M059J (cell line): ENCODE data around the gene PPFIA2. TPM values are rescaled to one million over a fixed set of nuclear protein-coding genes. Genes with fewer than 3 reads are reported as not detected.
A peak's percentile ranks its signal among the peaks of the same experiment; 100 is the strongest.
"Not testable (repeated sequence)": the region's sequence is repeated elsewhere in the genome, so short reads cannot be mapped to it uniquely, and the experiment has no call there.

ENCODE experiments used
- DNase-seq: peaks from one replicate; pipeline ENCODE4 v3.0.0-alpha.2; 2012; ENCODE audit warnings: low read depth
- total RNA-seq: library from RNA; depleted of rRNA; stranded (reverse); fragments of >200 nt; shearing (Covaris generic); gene quantifications from 2 replicates; pipeline ENCODE4 v1.2.3, GENCODE V29; 2014

PPFIA2 gene
- total RNA-seq, 1 experiment from 2014 or later: not detected

DNA sequence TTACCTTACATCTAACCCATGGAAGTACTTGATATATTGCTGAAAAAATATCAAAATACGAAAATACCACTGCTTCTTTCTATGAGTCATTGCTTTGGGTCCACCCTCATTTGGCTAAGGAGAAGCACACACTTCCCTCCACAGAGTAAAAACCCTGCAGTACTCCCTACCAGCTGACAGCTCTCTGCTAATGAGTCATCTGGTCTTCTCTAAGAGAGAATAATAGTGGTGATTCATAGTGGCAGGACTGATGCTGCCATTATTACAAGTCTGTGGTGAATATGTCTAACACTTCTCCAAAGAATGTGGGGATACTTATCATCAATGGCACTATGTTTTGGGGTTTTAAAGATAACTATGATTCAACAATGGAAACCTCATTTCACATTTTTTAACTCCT lies 90.7 kb downstream of the PPFIA2 start:
- DNase-seq: peak; percentile 76

DNA sequence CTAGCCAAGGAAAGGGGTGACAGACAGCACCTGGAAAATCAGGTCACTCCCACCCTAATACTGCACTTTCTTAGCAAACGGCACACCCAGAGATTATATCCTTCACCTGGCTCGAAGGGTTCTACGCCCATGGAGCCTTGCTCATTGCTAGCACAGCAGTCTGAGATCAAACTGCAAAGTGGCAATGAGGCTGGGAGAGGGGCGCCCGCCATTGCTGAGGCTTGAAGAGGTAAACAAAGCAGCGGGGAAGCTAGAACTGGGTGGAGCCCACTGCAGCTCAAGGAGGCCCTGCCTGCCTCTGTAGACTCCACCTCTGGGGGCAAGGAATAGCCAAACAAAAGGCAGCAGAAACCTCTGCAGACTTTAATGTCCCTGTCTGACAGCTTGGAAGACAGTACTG lies 99.8 kb downstream of the PPFIA2 start:
- DNase-seq: not testable (repeated sequence)

DNA sequence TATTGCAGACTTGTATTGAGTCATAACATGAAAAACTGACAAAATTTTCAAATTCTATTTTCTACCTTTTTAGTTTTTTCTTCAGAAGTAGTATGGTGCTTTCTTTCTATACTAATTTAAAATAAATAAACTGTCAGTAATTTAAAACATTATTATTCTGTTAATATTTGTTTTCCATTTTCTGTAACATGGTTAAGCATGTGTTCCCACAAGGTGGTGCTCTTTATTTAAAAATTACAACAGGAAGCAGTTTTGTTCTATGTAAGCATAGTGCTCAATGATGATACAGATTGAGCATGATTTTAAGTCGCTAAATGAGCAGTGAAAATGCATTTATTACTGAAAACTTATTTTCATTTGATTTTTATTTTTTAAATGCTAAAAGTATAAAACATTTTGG lies 114.6 kb downstream of the PPFIA2 start:
- DNase-seq: peak; percentile 6

DNA sequence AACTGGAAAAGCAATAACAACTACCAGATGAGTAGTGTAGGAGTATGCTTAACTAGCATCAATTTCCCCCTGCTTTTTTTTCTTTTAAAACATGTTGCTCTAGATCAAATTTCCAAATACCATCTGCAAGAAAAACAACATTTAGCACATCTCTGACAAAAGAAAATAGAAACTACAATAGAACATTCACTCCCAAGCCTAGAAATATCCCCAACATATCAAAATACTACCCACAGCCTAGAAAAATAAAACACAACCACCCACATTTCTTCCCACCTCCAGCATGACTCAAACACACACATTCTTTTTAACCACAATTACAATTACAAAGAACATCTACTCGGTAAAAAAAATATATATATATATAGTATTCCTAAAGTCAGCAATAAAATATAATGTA lies 120.0 kb downstream of the PPFIA2 start:
- no peak for DNase-seq

DNA sequence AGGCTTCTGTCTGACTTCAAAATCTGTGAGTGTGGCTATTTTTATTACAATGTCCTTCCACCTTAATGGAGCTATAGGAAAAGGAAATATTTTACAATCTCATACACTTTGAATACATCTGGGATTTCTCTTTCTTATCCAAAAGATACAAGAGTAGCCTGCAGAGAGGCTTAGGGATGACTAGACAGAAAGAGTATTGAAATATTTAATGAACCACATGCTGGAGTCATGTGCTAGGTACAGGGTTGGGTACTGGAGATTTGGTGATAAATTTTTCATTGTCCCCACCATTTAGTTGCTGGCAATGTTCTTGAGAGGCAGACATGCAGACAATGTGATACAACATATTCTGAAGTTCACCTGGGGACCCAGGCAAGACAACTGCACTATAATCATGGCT lies 126.0 kb downstream of the PPFIA2 start:
- DNase-seq: no peak

DNA sequence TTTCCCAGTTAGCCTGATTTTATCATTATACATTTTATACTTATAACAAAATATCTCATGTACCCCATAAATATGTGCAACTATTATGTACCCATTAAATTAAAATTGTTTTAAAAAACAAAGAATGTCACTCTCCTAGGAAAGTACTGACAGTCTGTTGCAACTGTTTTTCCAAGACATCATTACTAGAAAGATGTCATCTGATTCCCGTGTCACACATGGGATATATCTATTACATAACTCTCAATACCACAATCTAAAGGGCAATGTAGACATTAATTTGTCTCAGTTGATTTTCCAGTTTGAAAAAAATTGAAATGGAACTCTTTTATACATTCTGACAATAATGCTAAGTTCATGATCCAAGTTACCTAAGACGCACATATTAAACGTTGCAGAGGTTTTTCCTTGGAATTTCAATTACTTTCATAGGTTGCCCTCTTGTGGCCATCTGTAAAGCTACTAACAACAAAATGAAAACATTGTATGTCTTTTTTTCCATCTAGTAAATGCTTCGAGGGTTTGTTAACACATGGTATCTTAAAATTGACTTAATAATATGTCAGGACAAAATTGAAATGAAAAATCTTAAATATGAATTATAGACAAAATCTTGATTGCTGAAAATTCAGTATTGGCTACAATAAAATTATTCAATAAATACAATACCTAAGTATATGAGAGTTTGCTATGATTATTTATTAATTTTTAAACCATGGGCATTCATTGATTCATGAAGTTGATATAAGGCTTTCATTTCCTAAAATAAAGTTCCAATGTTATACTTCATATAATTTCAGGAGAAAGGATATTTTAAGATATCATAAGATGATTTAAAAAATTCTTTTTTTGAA lies 131.6 kb downstream of the PPFIA2 start:
- peak; percentile 26 for DNase-seq

DNA sequence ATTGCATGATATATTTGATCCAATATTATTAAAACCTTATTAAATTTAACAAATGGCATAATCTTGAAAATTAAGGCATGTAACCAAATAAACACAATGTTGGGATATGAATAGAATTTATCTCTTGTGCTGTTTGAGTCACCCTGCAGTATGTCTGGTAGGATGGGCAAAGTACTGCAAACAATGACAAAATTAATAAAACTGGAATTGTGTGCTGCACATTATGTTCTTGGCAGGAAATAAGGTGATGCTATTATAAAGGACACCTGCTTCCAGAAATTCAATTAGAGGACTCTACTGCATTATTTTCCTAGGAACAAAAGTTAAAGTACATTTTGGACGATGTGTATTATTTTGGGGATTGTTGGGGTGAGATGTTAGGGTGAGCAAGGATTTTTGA lies 132.7 kb downstream of the PPFIA2 start:
- no peak for DNase-seq

DNA sequence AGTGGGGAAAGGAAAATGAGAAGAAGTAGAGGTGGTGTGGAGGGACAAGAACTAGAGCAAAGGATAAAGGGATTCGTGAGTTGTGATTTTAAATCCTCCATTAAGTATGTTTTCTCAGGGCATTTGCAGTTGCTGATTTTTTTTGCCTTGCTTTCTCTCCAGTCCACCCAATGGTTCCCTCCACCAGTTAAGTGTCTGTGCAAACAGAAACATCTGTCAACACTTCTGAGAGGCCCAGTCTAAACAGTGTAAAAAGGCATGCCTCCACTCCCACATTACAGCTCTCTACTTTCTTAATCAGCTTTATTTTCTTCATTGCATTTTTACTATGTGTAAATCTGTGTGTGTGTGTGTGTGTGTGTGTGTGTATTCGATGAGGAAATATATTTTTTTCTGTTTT lies 141.2 kb downstream of the PPFIA2 start:
- DNase-seq: no peak

DNA sequence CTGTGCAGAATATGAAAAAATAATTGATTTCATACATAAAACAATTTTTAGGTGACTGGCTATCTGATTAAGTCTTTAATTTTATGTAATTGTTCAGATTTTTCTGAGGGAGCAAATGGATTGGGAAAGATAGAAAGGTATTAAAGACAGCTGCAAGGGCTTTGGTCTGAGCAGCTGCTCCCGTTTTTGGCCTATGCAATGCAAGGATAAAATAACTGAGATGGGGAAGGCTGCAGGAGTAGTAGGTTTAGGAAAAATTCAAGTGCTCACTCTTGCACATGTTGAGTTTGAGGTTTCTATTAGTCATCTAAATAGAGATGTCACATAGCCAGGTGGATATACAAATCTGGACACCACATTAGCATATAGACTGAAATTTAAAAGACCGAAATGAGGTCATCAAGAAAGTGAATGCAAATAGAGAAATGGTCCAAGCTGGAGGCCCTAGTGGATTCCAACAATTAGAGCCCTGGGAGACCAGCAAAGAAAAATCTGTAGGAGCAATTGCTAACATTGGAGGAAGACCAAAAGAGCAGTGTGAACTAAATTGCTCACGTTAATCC lies 144.0 kb downstream of the PPFIA2 start:
- no peak for DNase-seq

DNA sequence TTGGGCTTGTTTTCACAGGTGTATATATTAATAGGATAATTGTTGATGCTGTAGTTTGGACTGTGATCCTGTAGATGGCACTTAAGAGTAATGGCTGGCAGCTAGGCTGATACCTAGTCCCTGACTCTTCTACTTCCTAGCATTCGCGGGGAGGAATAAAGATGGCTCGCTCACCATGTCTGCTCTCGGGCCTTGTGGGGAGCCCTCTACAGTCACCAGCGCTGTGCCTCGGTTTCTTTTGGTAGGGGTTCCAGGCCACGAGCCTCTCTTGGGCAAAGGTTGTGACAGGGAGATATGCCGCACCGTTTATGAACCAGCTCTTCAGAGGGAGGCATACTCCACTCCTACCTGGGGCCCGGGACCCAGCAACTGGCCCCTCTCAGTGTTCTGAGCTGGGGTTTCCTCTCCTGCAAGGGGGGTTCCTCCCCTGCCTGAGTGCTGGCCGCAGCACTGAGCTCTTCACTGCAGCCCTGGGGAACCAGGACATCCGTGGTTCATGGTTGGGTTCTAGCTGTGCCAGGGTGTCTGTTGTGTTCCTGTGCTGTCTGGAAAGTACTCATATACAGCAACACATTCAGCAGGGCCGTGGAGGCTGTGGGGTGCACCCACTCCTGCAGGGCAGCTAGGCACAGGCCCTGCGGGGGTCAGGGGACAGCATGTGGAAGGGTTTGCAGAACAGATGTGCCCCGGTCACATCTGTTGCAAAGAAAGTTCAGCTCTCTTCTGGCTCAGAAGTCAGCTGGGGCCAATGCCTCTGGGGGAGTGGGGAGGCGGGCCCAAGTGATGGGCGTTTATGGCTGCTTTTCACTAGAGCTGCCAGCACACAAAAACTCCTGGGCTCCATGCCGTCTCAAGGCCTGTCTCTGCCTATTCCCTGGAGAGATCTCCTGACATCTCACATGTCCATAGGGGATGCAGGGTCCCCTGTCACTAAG lies 147.9 kb downstream of the PPFIA2 start:
- DNase-seq: peak; percentile 3

DNA sequence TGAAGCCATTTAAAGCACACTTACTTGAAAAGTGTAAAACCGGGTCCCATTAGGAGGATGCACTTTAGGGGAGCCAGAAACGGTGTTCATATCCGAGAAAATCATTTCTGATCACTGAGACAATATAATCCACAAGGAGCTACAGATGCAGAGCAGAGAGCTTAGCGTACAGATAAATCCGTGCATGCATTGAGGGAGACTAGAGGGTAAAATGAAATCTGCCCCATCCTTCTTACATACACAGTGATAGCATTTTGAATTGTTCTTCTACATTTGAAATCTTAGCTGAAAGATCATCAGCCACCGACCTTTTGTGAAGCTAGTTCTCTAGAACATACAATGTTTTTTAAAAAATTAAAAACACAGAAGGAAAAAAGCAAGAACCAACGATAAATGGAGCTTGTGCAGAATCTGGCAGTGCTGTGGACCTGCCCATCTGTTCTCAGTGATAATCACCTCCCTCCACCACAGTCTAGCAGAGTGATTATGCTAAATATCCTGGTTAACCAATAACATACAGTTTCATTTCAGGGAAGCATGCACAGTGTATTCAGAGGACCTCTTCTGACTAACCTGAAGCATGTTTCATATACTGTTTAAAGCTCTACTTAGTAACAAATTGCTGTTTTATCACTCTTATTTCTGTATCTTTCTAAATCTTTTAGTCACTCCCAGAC lies 161.1 kb downstream of the PPFIA2 start:
- no peak for DNase-seq

DNA sequence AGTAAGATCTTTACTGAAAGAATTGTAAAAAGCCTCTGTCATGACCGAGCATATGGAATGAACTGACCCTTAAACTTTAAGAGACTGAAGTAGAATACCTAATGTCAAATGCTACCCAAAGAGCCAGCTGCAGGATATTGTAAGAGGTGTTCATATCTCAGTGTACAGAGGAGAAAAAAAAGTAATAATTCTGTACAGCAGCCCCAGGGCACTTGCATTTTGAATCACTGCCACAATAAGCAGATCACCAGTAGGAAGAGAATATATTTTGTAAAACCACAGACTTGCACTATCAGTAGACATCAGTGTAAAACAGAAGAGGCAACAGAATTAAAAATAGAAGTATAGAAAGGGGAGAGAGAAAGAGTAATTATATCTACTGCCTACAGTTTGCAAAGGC lies 162.6 kb downstream of the PPFIA2 start:
- DNase-seq: no peak

DNA sequence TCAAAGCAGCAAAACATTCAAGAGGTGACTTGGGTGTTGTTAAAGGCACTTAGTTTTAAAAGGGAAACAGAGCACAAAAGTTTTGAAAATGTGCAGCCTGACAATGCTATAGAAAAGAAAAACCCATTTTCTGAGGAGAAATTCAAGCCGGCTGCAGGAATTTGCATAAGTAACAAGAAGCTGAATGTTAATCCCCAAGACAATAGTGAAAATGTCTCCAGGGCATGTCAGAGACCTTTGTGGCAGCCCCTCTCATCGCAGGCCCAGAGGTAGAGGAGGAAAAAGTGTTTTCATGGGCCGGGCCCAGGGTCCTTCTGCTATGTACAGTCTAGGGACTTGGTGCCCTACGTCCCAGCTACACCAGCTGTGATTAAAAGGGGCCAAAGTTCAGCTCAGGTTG lies 167.9 kb downstream of the PPFIA2 start:
- DNase-seq: no peak

DNA sequence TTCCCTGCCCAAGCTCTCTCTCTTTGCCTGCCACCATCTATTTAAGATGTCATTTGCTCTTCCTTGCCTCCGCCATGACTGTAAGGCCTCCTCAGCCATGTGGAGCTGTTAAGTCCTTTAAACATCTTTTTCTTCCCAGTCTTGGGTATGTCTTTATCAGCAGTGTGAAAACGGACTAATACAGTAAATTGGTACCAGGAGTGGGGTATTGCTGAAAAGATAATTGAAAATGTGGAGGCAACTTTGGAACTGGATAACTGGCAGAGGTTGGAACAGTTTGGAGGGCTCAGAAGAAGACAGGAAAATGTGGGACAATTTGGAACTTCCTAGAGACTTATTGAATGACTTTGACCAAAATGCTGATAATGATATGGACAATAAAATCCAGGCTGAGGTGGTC lies 168.4 kb downstream of the PPFIA2 start:
- DNase-seq: not testable (repeated sequence)

DNA sequence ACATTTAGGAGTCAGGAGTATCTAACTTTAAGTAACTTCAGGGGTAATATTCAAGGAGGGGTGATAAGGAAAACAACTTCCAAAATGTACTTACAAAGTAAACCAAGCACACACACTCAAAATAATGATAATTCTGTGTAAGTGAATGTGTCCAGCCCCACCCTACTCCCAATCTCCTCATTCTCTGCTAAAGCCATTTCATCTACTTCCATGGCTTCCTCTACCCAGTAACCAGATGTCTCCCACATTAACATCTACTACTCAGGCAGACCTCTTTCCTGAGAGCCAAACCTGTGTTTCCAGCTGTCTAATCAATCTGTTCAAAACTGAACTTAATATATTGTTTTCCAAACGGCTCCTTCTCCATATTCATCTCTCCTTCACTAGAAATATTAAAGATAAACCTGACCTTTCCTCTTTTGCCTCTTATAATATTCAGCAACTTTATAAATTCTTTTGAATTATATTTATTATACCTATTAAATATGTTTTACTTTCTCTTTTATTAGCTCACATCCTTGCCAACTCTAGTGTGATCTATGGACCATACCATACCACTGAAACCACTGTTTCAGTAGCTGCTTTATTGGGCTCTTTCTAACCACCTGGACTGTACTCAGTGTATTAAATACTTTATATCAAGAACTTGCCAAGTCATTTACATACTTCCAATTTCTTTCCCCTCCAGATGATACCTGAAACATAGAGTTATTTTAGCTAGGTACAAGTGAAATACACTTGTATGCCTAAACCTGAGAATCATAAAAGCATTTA lies 170.7 kb downstream of the PPFIA2 start:
- no peak for DNase-seq

DNA sequence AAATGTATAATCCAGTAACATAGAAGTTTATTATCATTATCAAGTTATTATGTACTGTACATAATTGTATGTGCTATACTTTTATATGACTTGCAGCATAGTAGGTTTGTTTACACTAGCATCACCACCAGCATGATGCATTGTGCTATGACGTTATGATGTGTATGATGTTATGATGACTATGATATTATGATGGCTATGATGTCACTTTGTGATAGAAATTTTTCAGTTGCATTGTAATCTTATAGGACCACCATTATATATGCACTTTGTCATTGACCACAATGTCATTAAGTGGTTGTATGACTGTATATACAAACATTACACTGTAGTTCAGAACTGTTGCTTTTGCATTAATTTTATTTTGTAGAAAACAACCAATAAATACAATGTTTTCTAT lies 173.4 kb downstream of the PPFIA2 start:
- DNase-seq: no peak

DNA sequence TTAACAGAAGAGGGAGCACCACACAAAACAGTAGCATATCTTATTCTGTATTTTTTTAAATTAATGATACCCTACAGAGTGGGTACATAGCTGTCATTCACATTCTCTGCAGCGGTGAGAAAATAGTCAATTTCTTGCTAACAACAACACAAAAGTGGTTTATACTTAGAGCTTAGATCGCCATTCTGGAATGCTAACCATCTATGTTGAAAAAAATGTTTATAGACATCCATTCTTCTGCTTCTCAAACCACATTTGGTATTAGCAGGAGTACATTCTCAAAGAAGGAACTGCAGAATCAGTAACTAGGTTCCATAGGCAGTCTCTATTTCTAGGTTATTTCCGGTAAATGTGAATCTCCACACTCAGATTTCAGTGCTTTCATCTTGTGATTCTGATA lies 185.9 kb downstream of the PPFIA2 start:
- no peak for DNase-seq

DNA sequence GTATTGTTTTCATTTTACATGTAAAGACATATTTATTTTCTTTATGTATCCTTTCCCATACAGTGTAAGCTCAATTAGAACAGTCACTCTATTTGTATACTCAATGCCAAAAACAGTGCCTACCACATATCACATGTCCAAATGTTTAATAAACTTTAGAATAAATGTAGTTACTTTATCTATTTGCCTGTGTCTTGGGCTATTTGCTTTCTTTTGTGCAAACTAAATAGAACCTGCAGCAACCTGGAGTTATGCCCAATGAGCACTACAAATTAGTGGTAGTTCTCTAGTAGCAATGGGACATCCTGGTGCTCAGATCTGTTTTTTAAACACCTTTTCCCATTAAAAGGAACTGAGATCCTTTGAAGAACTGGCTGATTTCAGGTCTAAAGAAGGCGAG lies 186.7 kb downstream of the PPFIA2 start:
- DNase-seq: no peak

DNA sequence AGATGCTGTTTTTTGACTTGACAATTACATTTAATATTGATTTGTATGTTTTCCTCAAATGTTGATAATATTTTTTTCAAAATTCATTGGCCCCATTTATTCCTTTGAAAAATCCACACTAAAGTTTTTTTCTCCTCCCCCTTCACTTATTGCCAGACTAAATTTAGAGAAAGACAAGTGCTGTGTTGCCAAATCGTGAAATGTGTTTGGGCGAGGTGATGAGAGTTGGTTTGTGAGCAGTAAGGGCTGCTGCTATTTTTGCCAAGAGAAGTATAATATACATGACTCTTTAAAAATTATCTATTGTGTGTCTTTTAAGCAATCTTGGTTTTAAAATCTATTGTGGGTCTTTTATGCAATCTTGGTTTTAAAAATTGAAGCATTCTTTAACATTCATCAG lies 188.9 kb downstream of the PPFIA2 start:
- DNase-seq: no peak

DNA sequence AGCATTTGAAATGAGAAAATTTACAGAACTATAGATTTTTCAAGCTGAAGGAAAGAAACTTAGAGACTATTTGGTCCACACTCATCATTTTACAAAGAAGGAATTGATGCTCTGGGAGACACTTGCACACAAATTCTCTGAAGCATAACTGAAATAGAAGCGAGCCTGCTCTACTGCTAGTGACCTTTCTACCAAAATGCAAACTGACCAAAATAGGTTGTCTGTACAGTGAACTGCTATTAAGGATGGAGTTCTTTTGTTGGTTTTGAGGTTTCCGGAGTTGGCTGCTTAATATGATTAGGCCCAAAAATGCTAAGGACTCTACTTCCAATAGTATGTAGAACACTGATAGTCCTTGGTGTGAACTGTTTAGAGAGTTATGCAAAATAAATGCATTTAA lies 194.9 kb downstream of the PPFIA2 start:
- no peak for DNase-seq

DNA sequence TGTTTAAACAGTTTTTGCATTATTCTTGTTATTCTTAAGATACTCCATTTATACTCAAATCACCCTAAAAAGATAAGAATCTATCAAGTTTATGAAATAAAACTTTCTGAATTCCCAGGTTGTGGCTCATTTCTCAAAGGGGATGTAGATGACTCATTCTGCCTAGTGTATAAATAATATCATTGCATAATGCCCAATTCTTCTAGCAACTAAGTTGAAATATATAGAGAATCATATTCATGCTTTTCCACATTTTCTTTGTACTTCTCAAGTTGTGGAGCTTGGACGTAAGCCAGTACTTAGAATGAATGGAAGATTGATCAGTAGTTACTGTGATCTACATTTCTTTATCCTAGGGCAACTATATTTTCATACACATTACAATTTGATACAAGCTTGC lies 201.1 kb downstream of the PPFIA2 start:
- DNase-seq: no peak
